ENCODE results near the gene SPTLC2.

GRCh38 chr14:77511486-77512162 is 104.8 kb downstream of the SPTLC2 start:
- TF ChIP-seq CTCF (IDR thresholded peaks at IDR 0.05; ENCODE audit: low read depth, low read length) = no peak
- no peak for TF ChIP-seq POLR2A (IDR thresholded peaks at IDR 0.05; ENCODE audit: extremely low read depth, insufficient read length)
- no peak for TF ChIP-seq MAX (IDR thresholded peaks at IDR 0.05; ENCODE audit: low read depth, low read length)
- no peak for TF ChIP-seq MYC (IDR thresholded peaks at IDR 0.05; ENCODE audit: low read depth, low read length)
